NAMALWA (cell line): ENCODE results near the gene VAC14.

Experiments used
- DNase-seq: peaks from one replicate; pipeline ENCODE4 v3.0.0-alpha.2; 2015; ENCODE audit warnings: low spot score

VAC14 gene

DNA sequence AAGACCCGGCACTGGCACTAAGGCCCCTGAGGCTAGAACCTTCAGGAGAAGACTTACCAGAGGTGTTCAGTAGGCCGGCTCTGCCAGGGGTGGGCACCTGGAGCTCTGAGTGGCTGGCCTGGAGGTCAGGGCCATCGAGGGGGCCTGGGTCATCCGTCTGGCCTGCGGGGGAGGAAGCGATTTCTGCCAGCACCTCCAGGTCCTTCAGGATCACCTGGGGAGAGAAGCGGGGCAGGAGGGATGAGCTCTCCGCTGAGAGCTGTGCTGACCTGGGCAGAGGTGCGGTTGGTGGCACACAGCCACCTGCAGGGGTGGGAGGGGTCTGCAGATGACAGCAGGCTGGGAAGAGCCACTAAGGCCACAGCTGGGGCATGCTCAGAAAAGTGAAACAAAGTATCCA is 56.6 kb downstream of the VAC14 start:
- DNase-seq = no peak

DNA sequence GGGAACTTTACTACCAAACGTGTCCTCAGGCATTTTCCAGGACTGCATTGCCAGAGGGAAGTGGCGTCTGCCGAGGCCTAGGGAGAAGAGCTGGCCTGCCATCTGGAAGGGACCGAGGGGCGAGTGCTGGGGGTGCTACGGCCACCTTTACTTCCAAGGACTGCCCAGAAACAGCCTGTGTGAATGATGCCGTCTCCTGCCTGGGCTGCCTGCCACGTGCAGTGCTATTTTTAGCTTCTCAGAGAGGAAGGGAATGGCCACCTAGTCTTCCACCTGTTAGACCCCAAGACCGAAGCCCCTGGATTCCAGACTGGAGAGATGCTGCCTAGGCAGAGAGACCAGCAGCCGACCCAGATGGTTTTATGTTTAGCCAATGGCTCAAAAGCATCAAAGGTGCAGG is 57.2 kb downstream of the VAC14 start:
- DNase-seq = no peak

DNA sequence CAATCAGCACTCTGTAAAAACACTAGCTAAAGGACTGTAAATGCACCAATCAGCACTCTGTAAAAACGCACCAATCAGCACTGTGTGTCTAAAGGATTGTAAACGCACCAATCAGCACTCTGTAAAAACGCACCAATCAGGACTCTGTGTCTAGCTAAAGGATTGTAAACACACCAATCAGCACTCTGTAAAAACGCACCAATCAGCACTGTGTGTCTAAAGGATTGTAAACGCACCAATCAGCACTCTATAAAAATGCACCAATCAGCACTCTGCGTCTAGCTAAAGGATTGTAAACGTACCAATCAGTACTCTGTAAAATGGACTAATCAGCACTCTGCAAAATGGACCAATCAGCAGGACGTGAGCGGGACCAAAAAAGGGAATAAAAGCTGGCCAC is 58.0 kb downstream of the VAC14 start:
- DNase-seq = peak; percentile 35

DNA sequence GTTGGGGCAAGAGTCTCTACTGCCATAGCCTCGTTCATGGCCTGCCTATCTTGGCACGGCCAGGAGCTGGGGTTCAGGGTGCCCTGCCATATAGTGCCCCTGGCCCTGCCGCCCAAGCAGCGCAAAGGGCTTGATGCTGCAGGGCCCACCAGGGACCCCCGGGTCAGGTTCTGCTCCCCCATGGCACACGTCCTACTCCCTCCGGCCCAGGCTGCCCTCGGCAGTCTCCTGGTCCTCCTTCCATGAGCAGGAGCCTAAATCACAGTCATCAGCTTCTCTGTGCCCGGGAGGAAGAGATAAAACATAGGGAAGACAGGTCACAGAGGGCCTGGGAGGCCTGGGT is 59.2 kb downstream of the VAC14 start:
- no peak for DNase-seq

DNA sequence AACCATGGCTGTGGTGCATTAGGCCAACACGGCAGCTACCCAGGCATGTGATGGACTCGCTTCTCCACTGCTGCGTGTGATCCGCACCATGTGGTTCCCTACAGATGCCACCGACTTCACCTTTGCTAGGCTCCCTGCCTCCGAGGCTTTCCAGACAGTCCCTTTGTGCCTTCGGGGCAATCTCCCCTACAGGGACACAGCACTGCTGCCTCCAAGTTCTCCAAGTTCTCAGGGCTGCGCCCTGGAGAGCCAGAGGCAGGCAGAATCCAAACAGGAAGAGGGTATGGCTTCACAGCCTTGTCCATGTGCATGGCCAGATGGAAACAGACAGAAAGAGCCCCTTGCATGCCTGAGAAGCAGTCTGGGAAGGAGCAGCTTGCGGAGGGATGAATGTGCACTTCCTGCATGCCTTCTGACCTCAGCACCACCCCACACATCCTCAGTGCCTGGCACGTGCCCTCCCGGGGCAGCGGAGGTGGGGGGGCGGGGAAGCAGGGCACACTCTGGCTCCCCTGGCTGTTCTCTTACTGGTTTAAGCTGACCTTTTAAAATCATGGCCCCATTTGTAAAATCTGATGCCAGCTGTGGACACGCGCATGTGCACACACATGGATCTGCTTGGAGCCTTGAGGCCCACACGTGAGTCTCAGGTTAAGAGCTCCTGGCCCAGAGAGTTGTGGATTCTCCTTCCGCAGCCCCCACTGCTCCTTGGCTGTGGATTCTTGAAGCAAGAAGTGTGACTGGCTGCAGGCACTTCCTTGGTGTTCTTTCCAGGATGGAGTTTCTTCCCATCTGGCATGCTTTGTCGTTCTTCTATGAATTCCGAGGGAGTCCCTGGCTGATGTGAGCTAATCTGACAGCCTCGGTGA is 59.8 kb downstream of the VAC14 start:
- no peak for DNase-seq

DNA sequence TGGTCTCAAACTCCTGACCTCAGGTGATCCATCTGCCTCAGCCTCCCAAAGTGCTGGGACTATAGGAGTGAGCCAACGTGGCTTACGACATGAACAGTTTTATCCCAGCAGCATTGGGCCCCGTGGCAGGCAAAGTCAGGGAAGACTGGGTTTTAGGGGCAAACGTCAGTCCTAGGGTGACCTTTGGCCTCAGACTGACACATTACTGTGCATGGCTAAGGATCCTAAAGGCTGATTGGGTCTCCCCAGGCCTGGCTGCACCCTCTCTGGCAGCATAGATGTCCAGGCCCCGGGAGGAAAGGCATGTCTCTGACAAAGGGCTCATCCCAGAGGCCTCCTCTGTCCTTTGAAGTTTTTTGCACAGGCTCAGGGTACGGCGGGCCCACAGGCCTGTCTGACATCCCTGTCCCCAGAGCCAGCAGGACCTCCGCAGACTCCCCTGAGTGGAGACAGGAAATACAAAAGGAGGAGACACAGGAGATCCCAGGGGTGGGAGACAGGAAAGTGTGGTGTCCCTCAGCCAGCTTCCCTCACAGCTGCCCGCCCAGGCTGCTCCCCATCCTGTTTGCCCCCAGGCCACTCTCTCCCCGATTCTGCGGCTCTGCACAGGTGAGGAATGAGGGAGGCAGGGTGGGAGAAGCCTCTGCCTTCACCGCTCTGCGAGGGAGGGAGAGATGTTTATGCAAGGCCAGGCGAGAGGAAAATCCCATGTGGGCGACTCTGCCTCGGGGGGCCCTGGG is 60.6 kb downstream of the VAC14 start:
- no peak for DNase-seq

DNA sequence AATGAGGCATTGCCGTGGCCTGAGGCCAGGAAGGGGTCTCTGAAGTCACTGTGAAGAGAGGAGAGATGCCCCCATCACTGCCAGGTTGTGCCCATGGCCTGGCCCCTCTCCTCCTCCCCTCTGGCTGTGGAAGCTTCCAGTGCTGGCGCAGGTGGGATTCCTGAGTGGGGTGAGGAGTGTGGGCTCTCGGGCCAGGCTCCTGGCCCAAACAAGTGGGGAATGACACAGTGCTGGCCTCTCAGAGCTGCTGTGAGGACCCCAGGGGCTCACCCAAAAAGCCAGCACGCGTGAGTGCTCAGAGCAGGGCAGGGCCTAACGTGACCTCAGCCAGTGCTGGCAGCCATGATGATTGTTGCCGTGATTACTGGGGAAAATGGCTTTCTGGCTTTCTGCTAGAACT is 61.6 kb downstream of the VAC14 start:
- DNase-seq = no peak

DNA sequence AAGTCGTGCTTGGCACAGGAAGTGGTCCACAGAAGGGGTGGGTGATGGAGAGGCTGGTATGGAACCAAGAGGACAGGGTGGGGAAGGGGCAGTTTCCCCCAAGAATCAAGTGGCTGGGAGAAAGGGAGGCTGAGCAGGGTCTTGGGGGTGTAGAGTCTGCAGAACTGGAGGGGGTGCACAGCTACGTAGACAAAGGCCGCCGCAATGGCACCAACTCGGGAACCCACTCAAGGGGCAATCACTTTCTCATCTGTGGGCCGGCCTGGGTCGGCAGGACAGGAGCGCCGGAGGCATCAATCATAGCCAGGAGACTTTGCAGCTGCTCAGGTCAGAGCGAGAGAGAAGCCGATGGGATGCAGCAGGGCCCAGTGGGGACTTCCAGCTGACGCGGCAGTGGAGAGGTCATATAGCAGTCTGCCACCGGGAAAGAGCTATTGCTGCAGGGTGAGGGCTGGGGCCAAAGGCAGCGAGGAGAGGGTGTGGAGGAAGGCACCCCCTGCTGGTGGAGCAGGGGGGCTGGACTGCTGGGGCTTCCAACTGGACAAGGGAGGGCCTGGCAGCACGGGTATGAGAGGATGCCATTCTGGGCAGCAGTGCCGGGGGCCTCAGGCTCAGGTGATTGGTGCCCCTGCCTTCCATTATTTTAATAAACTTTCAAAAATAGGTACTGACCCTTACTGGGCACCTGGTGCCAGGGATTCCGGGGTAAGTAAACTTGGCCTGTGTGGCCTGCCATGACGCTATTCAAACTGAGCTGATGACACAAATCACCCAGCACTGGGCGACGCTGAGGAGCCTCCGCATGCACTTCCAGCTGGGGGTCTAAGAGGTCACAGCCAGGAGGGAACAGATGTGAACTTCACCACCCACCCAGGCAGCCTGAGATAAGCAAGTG is 62.6 kb downstream of the VAC14 start:
- DNase-seq = peak; percentile 64

DNA sequence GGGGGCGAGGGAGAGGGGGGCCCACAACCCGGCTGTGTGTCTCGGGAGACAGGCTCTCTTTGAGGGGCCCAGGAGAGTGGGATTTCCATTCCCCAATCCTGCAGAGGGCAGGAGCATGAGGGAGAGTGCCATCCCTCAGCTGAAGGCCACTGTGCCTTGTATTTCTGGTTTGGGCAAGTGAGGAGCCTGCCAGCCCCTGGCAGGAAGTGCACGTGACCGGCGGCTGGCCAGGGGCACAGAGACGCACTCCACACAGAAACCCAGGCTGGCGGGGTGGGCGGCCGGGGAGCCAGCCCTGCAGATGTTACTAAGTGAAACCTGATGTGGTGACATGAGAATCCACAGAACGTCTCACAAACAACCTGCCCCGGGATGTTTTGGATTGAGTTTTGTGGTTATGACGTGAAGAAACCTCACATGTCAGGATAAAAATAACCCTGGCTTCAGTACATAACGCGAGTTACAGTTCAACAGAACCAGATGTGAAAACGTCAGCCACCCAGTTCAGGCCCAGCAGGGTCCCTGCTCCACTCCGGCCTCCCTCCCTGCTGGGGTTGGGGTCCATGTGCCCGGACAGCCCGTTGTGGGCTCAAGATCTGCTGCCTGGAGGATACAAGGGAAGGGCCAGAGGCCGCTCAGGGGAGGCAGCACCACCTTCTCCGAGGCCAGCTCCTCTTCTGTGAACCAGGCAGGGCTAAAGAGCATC is 63.4 kb downstream of the VAC14 start:
- DNase-seq = peak; percentile 96

DNA sequence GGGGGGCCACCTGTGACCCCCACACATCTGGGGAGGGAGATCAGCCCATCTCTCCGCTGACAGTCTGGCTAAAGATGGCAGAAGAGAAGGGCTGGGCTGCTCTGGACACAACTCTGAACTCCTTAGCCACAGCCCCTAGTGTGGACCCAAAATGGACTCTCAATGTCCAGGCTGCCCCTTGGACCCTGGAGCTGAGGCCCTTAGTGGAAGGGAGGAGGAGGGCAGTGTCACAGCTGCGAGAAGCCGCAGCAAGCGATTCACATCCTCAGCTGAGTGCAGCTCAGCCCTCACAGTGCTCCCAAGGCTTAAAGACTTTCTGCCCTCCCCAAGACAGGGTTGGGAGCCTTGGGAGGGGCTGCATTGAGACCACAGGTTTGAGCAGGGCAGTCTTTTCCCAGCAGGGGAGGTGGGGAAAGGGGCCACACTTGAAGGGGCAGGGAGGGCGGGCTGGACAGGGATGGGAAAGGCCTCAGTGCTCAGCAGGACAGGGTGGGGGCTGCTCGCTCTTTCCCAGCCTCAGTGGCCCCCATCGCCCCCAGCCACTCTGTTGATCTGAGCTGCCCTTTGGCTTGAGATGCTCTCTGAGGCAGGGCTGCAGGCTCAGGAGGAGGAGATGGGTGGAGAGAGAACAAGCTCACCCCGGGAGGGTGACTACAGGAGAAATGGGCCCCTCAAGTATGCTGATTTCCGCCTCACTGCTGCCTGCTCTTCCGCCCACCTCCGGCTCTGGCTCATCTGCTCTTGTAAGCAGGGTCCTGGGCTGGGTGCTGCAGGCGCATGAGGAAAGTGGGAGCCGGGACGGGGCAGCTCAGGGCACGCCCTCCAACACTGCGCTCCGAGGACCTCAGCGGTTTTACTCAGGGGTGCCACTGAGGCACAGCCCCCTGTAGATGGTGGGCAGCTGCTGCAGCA is 64.2 kb downstream of the VAC14 start:
- DNase-seq = peak; percentile 27

DNA sequence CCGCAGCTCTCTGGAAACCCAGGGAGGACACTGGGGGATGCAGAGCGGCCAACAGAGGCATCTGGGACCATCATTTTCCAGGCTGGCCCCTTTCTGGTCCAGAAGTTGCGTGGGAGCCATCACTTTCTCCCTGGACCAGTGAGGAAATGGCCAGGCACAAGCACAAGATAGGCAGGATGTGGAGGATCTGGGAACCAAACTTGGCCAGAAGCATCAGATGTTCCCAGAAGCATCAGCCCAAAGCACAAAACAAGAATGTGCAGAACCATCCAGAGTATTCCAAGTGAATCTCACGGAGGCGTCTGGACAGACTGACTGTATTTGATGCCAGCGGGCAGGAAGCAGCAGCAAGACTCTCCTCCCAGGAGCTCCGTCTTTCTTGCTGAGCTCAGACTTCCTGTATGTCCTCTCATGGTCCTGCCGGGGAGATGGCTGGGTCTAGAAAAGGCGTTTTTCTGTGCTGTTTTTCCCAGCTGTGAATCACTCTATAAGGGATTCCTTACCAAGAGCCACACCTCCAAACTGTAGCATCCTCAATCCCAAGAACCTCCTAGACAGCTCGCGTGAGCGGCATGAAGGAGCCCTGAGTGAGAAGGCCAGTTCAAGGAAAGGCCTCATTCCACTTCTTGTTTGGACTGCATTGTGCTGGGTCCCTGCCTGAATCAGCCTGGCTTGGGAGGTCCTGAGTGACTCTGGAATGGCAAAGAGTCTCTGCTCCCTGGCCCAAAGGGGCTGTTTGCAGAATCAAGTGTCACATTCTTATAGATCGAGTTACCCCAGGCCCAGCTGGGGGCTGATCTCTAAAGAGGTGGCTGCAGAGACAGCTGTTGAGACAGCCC is 65.6 kb downstream of the VAC14 start:
- DNase-seq = no peak

DNA sequence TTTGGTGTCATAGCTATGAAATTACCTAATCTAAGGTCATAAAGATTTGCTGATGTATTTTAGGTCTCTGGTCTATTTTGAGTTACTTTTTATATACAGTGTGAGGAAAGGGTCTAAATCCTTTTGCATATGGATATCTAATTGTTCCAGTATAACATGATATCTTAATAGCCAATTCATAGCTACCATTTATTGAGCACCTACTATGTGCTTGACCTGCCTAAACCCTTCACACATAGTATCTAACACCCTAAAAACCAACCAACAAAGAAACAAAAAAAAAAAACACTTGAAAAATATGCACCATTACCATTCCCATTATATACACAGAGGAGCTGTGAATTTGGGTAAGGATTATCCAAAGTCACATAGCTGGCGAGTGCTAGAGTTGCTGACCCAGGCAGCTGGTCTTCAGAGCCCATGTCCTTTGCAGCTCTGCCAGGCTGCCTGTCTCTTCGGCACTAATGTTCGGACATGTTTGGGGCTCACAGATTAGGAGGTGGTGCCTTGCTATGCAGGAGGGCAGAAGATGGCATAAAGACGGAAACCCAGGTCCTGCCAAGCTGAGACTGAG is 66.3 kb downstream of the VAC14 start:
- no peak for DNase-seq

DNA sequence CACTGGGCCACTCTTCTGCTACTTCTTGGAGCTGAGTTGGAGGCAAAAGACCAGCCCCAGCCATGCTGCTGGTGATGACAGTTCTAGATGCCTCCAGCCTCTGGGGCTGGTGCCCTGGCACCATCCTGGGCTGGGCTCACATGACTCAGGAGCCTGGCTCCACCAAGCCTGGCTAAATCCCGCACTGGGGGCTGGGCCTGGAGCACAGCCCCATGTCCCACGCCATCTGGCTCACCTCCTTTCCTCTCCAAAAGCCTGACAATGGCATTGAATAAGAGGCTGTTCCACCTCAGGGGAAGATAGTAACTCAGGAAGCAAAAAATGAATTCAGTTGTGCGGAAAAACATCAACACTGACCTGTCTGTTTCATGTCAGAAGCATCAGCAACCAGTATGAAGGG is 70.0 kb downstream of the VAC14 start:
- DNase-seq = no peak

DNA sequence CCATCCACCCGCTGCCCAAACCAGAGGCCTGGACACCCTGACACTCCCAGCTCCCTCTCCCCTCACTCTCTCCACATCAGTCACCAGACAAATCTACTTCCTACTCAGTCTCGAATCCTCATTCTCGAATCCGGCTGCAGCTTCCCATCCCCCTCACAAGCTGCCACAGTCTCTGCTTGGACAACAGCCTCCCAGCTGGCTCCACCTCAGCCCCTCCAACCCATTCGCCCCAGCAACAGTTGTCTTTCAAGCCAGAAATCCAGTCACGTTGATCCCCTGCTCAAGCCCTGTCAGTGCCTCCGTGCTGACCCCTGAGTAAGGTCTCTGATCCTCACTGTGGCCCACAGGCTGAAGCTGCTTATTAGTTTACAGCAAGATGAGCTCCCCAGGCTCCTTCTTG is 70.9 kb downstream of the VAC14 start:
- DNase-seq = no peak

DNA sequence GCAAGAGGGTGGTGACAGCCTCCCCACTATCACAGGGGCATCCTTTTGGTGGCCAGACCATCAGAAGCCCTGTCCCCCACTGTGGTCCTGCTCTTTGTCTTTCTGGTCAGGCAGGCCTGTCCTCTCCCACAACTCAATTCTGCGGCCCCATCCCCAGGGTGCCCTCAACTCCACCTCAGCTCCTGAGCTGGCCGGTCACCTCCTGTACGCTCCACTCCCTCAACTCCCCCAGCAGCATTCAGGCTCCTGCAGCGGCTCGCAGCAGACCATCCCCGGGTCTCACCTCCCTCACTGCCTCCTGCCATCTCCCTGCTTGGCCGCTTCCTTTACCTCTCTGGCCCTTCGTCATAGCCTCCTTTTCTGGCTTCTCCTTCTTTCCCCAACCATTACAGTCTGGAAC is 71.7 kb downstream of the VAC14 start:
- DNase-seq = no peak

DNA sequence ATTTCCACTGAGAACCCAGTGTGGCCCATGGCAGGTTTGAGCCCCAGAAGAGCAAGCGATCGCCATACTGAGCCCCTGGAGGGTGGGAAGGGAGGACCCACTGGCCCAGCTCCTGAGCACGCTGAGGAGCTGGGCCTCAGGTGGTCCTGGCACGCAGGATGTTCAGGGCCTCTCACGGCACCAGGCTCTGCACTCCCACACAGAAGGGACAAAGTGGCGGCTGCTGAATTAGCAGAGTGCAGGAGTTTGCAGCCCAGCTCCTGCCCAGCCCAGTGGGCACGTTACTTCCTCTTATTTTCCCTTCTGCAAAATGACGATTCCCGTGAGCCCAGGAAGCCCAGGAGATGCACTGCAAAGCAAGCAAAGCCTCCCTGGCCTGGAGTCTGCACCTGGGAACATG is 72.8 kb downstream of the VAC14 start:
- DNase-seq = no peak

DNA sequence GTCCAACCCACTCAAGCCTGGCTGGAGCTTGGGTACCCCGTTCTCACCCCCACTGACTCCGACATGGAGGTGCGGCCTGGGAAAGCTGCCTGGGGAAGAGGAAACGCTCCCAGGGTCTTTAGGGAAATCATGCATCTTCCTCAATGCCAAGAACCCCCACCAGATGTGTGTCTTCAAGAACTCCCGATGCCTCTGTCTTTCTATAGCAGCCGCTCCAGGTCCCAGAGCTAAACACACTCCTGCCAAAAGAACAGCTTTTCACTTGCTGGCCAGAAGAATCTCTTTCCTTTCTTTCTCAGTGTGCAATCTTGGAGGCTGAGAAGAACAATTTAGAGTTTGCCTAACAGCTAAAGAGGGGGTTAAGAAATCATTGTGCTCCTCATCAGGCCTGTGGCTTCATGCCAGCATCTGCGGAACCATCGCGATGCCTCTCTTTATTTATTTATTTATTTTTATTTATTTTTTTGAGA is 74.0 kb downstream of the VAC14 start:
- DNase-seq = no peak

DNA sequence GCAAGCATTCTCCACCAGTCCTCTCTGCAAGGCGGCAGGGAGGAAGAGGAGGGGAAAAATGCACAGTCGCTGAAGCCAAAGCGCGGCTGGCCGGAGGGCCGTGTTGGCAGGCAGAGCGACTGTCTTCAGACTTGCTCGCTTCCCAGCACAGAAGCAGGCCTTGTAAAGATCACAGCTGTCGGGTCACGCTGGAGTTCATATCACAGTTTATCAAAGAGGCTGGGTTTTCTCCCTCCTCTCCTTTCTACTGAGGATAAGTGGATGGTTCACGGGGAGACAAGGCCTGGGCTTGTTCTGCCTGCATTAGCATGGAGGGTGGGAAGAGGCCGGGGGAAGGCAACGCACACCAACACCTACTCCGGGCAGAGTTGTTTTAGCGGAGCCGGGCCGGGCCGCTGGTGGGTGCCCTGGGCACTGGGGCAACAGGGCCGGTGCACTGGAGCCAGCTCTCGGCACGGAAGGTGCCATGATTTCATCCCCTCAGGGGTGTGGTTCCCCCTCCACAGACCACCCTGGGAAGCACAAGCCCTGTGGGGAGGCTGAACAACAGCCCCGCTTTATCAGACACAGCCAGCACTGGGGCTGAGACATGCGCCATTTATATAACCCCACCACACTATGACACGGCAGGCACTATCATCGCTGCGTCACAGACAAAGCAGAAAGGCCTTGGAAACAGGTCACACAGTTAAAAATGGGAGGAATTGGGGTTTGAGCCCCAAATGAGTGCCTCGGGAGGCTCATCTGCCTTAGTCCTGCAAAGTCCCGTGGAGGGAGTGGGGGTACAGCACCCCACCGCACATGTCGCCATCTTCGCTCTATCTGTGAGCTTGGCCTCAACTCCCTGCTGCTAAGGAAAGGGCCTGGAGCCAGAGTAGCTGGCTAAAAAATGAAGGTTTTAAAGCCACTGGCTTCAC is 74.8 kb downstream of the VAC14 start:
- DNase-seq = no peak
